GM19043 (cell line): ENCODE measurements around the gene LRRTM3.

Experiments
- ATAC-seq: cut with Tn5 transposase; IDR thresholded peaks from one replicate; pipeline ENCODE4 v1.9.1; 2021; ENCODE audit warnings: low read depth; ENCODE audit not compliant: unreplicated experiment

LRRTM3 gene

DNA sequence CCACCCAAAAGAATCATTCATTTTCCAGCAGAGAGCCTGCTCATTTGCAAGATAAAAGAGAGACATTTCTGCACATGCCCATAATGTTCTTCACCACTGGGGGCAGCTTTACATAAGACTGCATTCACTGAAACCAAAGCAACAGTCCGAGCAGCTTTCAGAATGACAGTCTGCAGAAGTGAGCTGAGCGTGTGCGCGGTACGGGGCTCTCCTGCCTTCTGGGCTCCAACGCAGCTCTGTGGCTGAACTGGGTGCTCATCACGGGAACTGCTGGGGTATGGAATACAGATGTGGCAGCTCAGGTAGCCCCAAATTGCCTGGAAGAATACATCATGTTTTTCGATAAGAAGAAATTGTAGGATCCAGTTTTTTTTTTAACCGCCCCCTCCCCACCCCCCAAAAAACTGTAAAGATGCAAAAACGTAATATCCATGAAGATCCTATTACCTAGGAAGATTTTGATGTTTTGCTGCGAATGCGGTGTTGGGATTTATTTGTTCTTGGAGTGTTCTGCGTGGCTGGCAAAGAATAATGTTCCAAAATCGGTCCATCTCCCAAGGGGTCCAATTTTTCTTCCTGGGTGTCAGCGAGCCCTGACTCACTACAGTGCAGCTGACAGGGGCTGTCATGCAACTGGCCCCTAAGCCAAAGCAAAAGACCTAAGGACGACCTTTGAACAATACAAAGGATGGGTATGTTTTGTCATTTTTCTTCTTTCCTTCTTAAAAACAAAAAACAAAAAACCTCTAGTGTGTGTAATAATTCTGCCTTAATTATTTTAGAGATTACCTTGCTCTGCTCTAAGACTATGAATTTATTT lies at the start of gene LRRTM3:
LRRTM3 (plus strand) TSS at position 141 of the 820 bp plus-strand sequence.
- peak; percentile 100 for ATAC-seq

DNA sequence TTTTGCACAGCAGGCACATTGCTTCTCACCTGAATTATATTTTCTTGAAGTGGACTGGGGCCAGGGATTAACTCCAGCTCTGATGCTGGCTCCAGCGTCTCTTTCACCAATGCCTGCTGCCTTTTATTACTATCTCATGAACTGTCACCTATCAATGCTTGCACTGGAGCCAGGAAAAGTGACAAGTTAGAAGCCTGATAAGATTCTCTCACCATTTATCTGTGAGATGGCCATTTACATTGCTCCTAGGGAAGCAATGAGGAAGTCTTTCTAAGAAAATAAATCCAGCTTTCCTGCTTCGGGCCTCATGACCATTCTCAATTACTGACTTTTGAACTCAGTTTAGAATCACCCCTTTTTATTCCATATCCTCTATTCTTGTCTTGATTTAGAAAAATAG lies 48.5 kb upstream of the LRRTM3 start:
- no peak for ATAC-seq

DNA sequence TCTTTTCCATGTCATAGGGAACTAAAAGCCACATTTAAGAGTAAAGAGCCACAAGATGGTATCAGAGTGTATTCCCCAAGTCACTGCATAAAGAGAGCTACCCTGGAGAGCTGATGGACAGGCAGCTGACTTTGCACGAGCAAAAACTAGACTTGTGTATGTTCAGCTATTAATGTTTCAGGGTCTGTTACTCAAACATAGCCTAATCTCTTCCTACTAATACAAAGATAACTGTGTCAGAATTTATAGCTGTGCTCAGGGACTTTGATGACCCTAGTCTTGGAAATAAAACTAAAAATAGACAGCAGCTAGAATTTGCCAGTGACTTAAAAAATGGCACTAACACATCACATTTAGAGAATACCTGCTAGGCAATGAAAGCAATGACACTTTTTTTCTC lies 45.5 kb upstream of the LRRTM3 start:
- ATAC-seq: no peak

DNA sequence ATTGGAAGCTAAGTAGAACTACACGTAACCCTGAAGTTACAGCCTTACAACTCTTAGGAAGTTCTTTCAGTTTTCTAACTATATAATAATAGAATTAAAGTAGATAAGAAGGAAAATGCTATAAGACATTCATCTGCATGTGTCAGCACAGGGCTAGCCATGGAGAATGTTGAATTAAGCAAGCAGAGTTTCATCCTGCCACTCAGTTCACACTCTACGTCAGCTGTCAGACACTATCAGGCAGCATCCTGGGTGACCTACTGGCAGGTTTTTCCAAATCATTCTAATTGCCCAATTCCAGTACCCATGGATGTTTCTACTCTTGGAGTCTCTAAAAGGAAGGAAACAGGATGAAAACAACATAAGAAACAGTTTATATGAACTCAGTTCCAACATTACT lies 45.0 kb upstream of the LRRTM3 start:
- no peak for ATAC-seq

GRCh38 chr10:66881814-66882213 lies 44.0 kb upstream of the LRRTM3 start:
- no peak for ATAC-seq

DNA sequence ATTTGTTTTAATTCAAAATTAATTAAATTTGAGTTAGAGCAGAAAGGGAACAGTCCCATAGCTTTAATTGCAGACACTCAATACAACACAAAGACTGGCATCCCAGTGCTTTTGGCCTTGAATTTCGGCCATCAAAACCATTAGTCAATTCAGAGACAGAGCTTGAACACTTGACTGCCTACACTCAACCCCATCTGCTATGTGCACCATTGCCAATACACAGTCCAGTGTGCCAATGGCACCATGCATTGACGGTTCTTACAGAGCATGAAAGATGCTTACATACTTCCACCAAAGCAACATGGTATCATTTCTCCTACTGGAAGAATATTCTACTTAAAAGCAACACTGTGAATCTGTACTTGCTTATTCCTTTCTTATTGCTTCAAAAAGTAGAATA lies 43.6 kb upstream of the LRRTM3 start:
- ATAC-seq: no peak

DNA sequence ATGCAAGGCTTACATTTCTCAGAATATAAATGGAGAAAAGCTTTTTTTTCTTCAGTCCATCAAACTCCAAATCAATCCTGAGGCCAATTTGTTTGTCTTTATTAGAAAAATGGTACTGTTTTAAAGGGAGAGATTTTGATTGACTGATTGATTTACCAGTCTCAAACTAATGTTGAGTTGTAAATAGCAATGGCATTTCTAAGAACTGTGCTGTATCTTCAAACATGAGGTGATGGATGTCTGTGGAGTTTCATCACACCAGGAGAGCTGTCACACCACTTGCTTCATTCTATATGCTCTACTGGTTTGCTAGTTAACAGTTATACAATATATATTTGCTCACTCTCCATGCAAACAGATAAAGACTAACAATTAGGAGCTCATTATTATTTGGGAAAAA lies 39.0 kb upstream of the LRRTM3 start:
- no peak for ATAC-seq

GRCh38 chr10:66888237-66888636 lies 37.6 kb upstream of the LRRTM3 start:
- ATAC-seq: no peak

DNA sequence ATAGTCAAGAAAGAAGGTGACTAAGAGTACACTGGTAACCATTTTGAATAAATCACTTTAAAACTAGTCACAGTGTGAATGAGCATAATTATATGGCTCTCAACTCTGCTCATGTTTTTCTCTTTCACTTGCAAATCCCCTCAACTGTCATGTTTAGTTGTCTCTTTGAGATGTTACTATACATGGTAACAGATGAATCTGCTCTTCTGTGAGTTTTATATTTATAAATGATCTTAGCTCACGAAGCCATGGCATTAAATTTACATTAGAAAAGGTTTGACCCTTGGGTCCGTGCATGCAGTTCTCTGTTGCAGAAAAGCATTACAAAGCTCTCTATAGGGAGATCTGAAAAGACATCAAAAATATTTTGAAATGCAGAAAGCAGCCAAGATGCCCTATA lies 33.0 kb upstream of the LRRTM3 start:
- ATAC-seq: no peak

- no peak for ATAC-seq
These were observed 15.2 kb upstream of the LRRTM3 start for GRCh38 chr10:66910671-66911070.

DNA sequence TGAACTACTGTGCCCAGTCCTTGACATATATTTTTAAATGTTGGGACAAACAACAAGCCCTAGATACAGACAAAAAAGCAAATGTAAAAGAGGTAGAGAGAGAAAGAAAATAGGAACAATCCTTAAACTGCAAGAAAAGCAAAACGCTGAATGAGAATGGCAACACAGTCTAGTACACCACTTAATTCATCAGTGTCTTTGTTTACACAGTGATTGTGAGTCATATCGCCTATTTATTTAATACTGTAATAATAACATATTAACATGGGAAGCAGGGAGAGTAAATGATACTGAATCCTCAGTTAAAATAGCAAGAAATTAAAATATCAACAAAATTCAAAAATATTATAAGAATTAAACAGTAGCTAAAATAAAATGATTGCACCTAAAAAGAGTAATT lies 9.8 kb upstream of the LRRTM3 start:
- no peak for ATAC-seq

- no peak for ATAC-seq
These were observed 8.7 kb upstream of the LRRTM3 start for GRCh38 chr10:66917104-66917503.

GRCh38 chr10:66919248-66919647 lies 6.6 kb upstream of the LRRTM3 start:
- no peak for ATAC-seq

DNA sequence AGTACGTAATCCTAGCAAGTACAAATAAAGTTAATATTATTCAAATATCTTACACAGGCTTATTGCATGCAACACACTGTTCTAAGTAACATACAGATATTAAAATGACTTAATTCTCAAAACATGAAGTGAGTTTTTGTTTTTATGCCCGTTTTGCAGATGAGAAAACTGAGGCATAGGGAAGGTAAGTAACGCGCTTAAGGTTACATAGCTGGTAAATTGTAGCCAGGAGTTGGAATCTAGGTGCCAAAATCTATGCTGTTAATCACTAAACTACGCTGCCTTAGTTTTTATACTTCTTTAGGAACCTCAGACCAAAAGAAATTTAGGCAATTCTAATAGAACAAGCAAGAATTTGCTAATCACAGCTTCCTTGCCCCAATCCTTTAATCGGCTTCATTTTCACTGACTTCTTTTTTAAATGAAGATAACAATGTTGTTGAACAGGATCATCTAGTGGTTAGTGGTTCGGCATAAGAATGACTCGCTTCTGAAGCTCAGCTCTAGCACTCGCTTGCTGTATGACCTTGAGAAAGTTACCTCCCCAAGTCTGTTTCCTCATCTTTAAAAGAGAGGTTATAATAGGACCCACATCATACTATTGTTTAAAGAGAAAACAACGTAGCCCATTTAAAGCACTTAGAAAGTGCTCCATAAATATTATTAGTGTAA lies 1.0 kb upstream of the LRRTM3 start:
- no peak for ATAC-seq

- no peak for ATAC-seq
These were observed 463 bp upstream of the LRRTM3 start for GRCh38 chr10:66925373-66925772.

- ATAC-seq: no peak
These were observed 1.0 kb downstream of the LRRTM3 start for GRCh38 chr10:66926841-66927240.

DNA sequence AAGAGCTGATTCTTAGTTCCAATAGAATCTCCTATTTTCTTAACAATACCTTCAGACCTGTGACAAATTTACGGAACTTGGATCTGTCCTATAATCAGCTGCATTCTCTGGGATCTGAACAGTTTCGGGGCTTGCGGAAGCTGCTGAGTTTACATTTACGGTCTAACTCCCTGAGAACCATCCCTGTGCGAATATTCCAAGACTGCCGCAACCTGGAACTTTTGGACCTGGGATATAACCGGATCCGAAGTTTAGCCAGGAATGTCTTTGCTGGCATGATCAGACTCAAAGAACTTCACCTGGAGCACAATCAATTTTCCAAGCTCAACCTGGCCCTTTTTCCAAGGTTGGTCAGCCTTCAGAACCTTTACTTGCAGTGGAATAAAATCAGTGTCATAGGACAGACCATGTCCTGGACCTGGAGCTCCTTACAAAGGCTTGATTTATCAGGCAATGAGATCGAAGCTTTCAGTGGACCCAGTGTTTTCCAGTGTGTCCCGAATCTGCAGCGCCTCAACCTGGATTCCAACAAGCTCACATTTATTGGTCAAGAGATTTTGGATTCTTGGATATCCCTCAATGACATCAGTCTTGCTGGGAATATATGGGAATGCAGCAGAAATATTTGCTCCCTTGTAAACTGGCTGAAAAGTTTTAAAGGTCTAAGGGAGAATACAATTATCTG lies 1.6 kb downstream of the LRRTM3 start:
- ATAC-seq: no peak

DNA sequence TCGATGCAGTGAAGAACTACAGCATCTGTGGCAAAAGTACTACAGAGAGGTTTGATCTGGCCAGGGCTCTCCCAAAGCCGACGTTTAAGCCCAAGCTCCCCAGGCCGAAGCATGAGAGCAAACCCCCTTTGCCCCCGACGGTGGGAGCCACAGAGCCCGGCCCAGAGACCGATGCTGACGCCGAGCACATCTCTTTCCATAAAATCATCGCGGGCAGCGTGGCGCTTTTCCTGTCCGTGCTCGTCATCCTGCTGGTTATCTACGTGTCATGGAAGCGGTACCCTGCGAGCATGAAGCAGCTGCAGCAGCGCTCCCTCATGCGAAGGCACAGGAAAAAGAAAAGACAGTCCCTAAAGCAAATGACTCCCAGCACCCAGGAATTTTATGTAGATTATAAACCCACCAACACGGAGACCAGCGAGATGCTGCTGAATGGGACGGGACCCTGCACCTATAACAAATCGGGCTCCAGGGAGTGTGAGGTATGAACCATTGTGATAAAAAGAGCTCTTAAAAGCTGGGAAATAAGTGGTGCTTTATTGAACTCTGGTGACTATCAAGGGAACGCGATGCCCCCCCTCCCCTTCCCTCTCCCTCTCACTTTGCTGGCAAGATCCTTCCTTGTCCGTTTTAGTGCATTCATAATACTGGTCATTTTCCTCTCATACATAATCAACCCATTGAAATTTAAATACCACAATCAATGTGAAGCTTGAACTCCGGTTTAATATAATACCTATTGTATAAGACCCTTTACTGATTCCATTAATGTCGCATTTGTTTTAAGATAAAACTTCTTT lies 2.3 kb downstream of the LRRTM3 start:
- no peak for ATAC-seq

DNA sequence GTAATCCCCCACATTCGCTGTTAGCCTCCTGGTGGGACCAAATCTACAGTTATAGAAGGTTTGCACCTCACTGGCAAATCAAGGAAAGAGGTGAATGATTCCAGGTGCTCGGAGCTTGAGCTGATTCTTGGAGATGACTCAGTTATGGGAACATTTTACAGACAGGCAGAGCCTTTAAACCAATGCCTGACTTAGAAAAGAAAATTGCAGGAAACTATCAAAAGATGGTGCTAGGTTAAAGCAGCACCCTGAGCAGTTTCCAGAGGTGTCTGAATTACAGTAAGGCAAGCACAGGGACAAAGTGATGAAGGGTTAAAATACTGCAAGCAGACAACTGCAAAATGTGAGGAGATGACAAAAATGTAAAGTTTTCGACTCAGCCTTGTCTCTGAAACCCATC lies 2.9 kb downstream of the LRRTM3 start:
- no peak for ATAC-seq

GRCh38 chr10:66929375-66929774 lies 3.5 kb downstream of the LRRTM3 start:
- ATAC-seq: no peak
